HEK293T (cell line): ENCODE results near the gene MPZL3.

Experiments
- CTCF ChIA-PET: fragments of 350-600 bp; formaldehyde crosslinking; extraction: SDS; loops from one replicate; lab custom pipeline; 2021; ENCODE audit warnings: antibody characterized with exemption, inconsistent platforms; lab: Yijun Ruan, JAX
- POLR2A ChIA-PET: fragments of 350-600 bp; formaldehyde crosslinking; extraction: SDS; loops from one replicate; lab custom pipeline; 2020; ENCODE audit warnings: antibody characterized with exemption, inconsistent platforms; lab: Yijun Ruan, JAX
- DNase-seq: peaks from one replicate; pipeline ENCODE4 v3.0.0; 2012; ENCODE audit warnings: mixed read lengths; ENCODE audit errors: extremely low spot score
- ARNT ChIP-seq: fragments of 450-650 bp; IDR thresholded peaks from 2 replicates; pipeline ENCODE4 v1.6.1; 2017; ENCODE audit warnings: mild to moderate bottlenecking
- BHLHE40 ChIP-seq: fragments of 450-650 bp; IDR thresholded peaks from 2 replicates; pipeline ENCODE4 v1.6.1; 2016; ENCODE audit warnings: mild to moderate bottlenecking, moderate library complexity, borderline replicate concordance
- CTBP1 ChIP-seq: fragments of 450-650 bp; IDR thresholded peaks from 2 replicates; pipeline ENCODE4 v1.6.1; 2016; ENCODE audit warnings: borderline replicate concordance
- ELF4 ChIP-seq: fragments of 450-650 bp; IDR thresholded peaks from 2 replicates; pipeline ENCODE4 v1.6.1; 2017; ENCODE audit warnings: antibody characterized with exemption
- FOXA1 ChIP-seq: fragments of 450-650 bp; IDR thresholded peaks from 2 replicates; pipeline ENCODE4 v1.6.1; 2016; ENCODE audit warnings: mild to moderate bottlenecking
- FOXK2 ChIP-seq: fragments of 450-650 bp; IDR thresholded peaks from 2 replicates; pipeline ENCODE4 v1.6.1; 2016; ENCODE audit warnings: mild to moderate bottlenecking
- FOXM1 ChIP-seq: fragments of 450-650 bp; IDR thresholded peaks from 2 replicates; pipeline ENCODE4 v1.6.1; 2017; ENCODE audit warnings: mild to moderate bottlenecking, borderline replicate concordance
- HDGF ChIP-seq: fragments of 450-650 bp; IDR thresholded peaks from 2 replicates; pipeline ENCODE4 v1.6.1; 2017; ENCODE audit warnings: antibody characterized with exemption, borderline replicate concordance
- L3MBTL2 ChIP-seq: fragments of 450-650 bp; conservative IDR thresholded peaks from 2 replicates; pipeline ENCODE4 v1.6.1; 2016; ENCODE audit warnings: mild to moderate bottlenecking
- LEF1 ChIP-seq: fragments of 450-650 bp; IDR thresholded peaks from 2 replicates; pipeline ENCODE4 v1.6.1; 2017; ENCODE audit warnings: mild to moderate bottlenecking, borderline replicate concordance
- NFRKB ChIP-seq: fragments of 450-650 bp; IDR thresholded peaks from 2 replicates; pipeline ENCODE4 v1.6.1; 2016; ENCODE audit warnings: mild to moderate bottlenecking, moderate library complexity
- SP1 ChIP-seq: fragments of 450-650 bp; IDR thresholded peaks from 2 replicates; pipeline ENCODE4 v1.6.1; 2017
- SUZ12 ChIP-seq: fragments of 450-650 bp; IDR thresholded peaks from 2 replicates; pipeline ENCODE4 v1.6.1; 2016; ENCODE audit warnings: mild to moderate bottlenecking
- TARDBP ChIP-seq: fragments of 450-650 bp; IDR thresholded peaks from 2 replicates; pipeline ENCODE4 v1.6.1; 2016
- ZNF384 ChIP-seq: fragments of 450-650 bp; IDR thresholded peaks from 2 replicates; pipeline ENCODE4 v1.6.1; 2016
- TF ChIP-seq, protein P1 (sequence below): fragments of 450-650 bp; IDR thresholded peaks from 2 replicates; pipeline ENCODE4 v1.6.1; 2016

The MPZL3 gene

DNA sequence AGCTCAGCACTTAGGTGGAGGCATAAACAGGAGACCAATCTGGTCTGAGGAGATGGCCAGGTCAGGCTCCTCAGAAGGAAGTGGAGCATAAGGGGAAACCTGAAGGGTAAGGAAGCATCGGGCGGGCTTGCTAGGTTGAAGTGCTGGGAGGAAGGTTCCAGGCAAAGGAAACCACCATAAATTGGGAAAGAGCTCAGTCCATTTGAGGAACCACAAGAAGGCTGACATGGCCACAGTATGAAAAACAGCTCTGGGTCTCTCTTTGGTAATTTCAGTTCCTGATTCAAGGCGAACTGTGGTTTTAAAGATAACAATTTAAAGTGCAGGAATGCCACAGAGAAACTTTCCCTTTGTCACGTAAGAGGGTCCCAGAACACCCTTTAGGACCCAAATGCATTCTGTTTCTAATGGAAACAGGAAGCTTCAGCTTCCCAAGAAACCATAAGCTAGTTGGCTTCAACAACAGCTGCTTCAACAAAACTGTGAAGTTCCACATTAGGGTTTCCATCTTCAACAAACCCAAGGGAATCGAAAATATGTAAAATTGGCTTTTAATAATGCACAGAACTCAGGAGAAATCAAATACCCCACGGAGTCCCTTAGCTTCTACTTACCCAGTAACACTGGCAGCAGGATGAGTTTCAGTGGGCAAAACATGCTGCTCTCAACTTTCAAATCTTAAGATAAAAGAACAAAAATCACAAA lies 37.8 kb downstream of the MPZL3 start:
- TF ChIP-seq HDGF (no peak), ARNT (no peak), BHLHE40 (no peak), FOXA1 (no peak), NFRKB (no peak), FOXM1 (no peak), FOXK2 (no peak), SUZ12 (no peak), L3MBTL2 (no peak), ZNF384 (no peak), ELF4 (no peak), CTBP1 (no peak), TARDBP (no peak), LEF1 (no peak), SP1 (no peak)
- TF ChIP-seq, protein P1, sequence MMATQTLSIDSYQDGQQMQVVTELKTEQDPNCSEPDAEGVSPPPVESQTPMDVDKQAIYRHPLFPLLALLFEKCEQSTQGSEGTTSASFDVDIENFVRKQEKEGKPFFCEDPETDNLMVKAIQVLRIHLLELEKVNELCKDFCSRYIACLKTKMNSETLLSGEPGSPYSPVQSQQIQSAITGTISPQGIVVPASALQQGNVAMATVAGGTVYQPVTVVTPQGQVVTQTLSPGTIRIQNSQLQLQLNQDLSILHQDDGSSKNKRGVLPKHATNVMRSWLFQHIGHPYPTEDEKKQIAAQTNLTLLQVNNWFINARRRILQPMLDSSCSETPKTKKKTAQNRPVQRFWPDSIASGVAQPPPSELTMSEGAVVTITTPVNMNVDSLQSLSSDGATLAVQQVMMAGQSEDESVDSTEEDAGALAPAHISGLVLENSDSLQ: no peak
- DNase-seq: no peak
- CTCF ChIA-PET: no interaction called here
- POLR2A ChIA-PET: interaction anchor here (1.5 kb wide), 1 partner anchor 145 kb away, joined by 3 read pairs; the partner anchor contains the start of gene UBE4A

DNA sequence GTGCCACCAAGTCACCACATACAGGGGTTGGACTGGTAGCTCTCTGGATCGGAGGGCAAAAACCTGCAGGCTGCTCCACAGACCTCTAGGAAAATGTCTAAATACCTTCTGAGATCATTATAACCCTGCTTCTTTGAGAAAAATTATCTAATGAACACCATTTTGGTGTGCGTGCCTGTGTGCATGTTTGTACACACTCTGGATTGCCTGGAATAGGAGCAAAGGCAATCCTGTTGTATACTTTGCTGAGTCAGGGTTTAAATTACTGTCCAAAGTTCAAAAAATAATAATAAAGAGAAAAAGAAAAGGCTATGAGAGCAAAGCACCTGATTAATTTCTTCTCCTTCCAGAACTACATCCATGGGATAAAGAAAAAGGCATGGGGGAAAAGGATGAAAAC lies 38.4 kb downstream of the MPZL3 start:
- POLR2A ChIA-PET: interaction anchor here (1.5 kb wide), 1 partner anchor 146 kb away, joined by 3 read pairs; the partner anchor contains the start of gene UBE4A
- DNase-seq: no peak
- TF ChIP-seq CTBP1 (no peak), L3MBTL2 (no peak), HDGF (no peak)
- CTCF ChIA-PET: interaction anchor here (0.6 kb wide), 1 partner anchor 178 kb away, joined by 7 read pairs; no protein-coding TSS in a partner anchor

DNA sequence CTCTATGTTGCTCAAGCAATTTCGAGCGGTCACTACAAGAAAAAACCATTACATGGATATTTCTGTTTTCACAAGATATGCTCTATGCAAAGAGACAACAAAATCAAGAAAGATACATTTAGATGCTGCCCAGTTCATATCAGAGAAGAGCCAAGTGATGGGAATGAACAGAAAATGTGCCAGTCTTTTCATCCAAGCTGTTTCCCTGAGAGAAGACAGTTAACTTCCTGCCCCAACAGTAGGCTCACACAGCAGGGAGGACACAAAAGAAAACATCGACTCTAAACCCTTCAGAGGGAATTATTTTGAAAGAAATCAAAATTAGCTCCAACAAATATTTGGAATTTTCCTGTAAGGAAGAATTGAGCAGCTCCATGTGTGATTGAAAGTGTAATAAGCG lies 39.0 kb downstream of the MPZL3 start:
- CTCF ChIA-PET: interaction anchor here (0.6 kb wide), 1 partner anchor 179 kb away, joined by 7 read pairs; no protein-coding TSS in a partner anchor
- POLR2A ChIA-PET: interaction anchor here (1.5 kb wide), 1 partner anchor 146 kb away, joined by 3 read pairs; the partner anchor contains the start of gene UBE4A
- no peak for DNase-seq
- no peak for TF ChIP-seq L3MBTL2
- no peak for TF ChIP-seq CTBP1
- no peak for TF ChIP-seq NFRKB

DNA sequence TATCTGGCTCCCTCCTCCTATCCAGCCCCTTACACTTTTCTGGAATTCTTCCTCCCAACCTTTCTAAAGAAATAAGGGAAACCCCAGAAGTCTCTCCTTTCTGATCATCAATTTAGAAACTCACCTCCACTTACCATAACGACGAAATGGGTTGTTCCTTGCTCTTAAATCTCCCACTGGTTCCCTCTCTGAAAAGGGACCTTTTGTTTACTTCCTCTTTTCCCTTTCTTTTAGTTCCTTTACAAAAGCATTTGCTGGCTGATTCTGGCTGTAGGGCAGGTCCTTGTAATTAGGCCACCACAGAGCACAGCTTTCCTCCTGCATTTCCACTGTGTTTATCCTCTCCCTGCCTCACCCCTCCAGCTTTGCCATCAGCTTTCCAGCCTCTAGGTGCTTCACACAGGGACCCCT lies 39.4 kb downstream of the MPZL3 start:
- no peak for TF ChIP-seq ELF4
- TF ChIP-seq HDGF: no peak
- TF ChIP-seq TARDBP: no peak
- TF ChIP-seq BHLHE40: no peak
- TF ChIP-seq ARNT: no peak
- TF ChIP-seq, protein P1: no peak
- ChIA-PET CTCF (no interaction called here), POLR2A (no interaction called here)
- no peak for DNase-seq

DNA sequence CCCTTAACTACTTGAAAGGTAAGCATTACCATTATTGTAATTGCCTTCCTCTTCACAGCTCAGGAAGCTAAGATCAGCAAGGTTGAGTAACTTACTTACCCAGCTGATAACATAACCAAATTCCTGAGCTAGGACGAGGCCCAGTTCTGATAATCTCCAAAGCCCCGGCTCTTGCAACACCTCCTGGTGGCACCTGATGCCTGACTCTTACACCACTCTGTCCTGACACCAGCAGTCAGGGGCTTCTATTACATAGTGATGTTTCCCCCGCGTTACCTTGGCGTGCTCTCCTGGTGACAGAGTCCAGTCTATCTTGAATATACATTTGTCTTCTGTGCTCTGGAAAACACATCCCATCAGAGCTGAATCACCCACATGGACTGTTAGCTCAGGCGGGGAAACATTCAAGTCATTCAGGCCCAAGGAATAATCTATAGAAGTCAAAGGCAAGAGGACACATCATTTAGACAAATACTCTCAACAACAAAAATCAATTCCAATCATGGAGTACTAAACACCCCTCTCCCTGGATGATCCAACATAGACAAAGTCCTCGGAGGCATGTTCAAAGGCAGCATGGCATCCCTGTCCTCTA lies 39.9 kb downstream of the MPZL3 start:
- TF ChIP-seq NFRKB (no peak), ZNF384 (no peak), TARDBP (no peak), HDGF (no peak), FOXM1 (no peak), LEF1 (no peak), SP1 (no peak), CTBP1 (no peak), FOXA1 (no peak), SUZ12 (no peak), ELF4 (no peak), ARNT (no peak), FOXK2 (no peak), BHLHE40 (no peak), L3MBTL2 (no peak)
- TF ChIP-seq, protein P1: no peak
- CTCF ChIA-PET: interaction anchor here (0.8 to 1.6 kb wide), 3 partner anchors 10 to 14 kb away, joined by 3 to 7 read pairs (median 3); no protein-coding TSS in a partner anchor
- POLR2A ChIA-PET: no interaction called here
- no peak for DNase-seq

DNA sequence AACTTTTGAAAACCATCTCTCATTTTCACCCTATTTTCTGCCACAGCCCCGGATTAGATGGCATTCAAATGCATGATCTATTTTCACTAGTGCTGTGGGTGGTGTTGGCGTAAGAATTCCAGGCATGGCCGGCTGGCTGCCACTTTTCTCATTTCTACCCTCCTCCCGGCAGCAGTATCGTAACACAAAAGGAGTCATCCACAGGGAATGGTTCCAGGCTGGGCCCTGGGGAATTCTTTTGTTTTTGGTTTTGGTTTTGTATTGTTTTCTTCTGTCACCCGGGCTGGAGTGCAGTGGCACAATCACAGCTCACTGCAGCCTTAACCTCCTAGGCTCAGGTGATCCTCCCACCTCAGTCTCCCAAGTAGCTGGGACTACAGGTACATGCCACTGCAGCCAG lies 41.2 kb downstream of the MPZL3 start:
- no peak for DNase-seq
- ChIA-PET CTCF (interaction anchor here (1.6 kb wide), 2 partner anchors 9 to 13 kb away, joined by 3 to 7 read pairs; no protein-coding TSS in a partner anchor), POLR2A (no interaction called here)
- TF ChIP-seq LEF1 (no peak), CTBP1 (no peak), BHLHE40 (no peak), ZNF384 (no peak), SUZ12 (no peak), SP1 (no peak), ARNT (no peak), L3MBTL2 (no peak), NFRKB (no peak), ELF4 (no peak), HDGF (no peak), FOXM1 (no peak), TARDBP (no peak), FOXA1 (no peak), FOXK2 (no peak)
- TF ChIP-seq, protein P1: no peak
